Type B pancreatic cell (in vitro differentiated cells): ENCODE measurements around the gene TBC1D14. TPM values are rescaled to one million over a fixed set of nuclear protein-coding genes. Genes with fewer than 3 reads are reported as not detected.
A peak's percentile ranks its signal among the peaks of the same experiment; 100 is the strongest.

ENCODE experiments used
- DNase-seq: peaks from one replicate; pipeline ENCODE4 v3.0.0; 2021; ENCODE audit warnings: mixed read lengths; ENCODE audit not compliant: unreplicated experiment; ENCODE audit errors: extremely low spot score
- H3K27ac Mint-ChIP-seq: 2 replicates; pipeline ENCODE4 v1.8.0; 2021; ENCODE audit warnings: mild to moderate bottlenecking, mixed read lengths
- H3K27me3 Mint-ChIP-seq: 2 replicates; pipeline ENCODE4 v1.8.0; 2021; ENCODE audit warnings: mixed read lengths
- H3K36me3 Mint-ChIP-seq: 2 replicates; pipeline ENCODE4 v1.8.0; 2021; ENCODE audit warnings: mixed read lengths
- H3K4me1 Mint-ChIP-seq: one replicate; pipeline ENCODE4 v1.8.0; 2021; ENCODE audit warnings: mixed read lengths; ENCODE audit not compliant: unreplicated experiment
- H3K4me3 Mint-ChIP-seq: 2 replicates; pipeline ENCODE4 v1.8.0; 2021; ENCODE audit warnings: mild to moderate bottlenecking, mixed read lengths
- H3K9me3 Mint-ChIP-seq: 2 replicates; pipeline ENCODE4 v1.8.0; 2021; ENCODE audit warnings: mixed read lengths
- total RNA-seq: library from RNA; stranded (reverse); gene quantifications from 2 replicates; pipeline ENCODE4 v1.2.1, GENCODE V29; 2021; ENCODE audit warnings: low replicate concordance
- TF ChIP-seq, protein P1 (sequence below): fragments of 200-600 bp; sonication (generic); conservative IDR thresholded peaks from 2 replicates; pipeline ENCODE4 v1.5.0; 2021; ENCODE audit warnings: antibody characterized with exemption, mild to moderate bottlenecking

TBC1D14 gene
- total RNA-seq, 1 donor from 2014 or later = 55.9 TPM

GRCh38 chr4:6891436-6892170, 18.0 kb upstream of the TBC1D14 start:
- no peak for DNase-seq

GRCh38 chr4:6892190-6892908, 17.3 kb upstream of the TBC1D14 start:
- DNase-seq = no peak
- H3K4me1 Mint-ChIP-seq = peaks cover 22% of the 10 kb centered on the region
- H3K4me3 Mint-ChIP-seq = no peak overlapping the region
- TF ChIP-seq, protein P1, sequence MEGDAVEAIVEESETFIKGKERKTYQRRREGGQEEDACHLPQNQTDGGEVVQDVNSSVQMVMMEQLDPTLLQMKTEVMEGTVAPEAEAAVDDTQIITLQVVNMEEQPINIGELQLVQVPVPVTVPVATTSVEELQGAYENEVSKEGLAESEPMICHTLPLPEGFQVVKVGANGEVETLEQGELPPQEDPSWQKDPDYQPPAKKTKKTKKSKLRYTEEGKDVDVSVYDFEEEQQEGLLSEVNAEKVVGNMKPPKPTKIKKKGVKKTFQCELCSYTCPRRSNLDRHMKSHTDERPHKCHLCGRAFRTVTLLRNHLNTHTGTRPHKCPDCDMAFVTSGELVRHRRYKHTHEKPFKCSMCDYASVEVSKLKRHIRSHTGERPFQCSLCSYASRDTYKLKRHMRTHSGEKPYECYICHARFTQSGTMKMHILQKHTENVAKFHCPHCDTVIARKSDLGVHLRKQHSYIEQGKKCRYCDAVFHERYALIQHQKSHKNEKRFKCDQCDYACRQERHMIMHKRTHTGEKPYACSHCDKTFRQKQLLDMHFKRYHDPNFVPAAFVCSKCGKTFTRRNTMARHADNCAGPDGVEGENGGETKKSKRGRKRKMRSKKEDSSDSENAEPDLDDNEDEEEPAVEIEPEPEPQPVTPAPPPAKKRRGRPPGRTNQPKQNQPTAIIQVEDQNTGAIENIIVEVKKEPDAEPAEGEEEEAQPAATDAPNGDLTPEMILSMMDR = peak; percentile 13
- H3K27ac Mint-ChIP-seq = peak overlapping the region; percentile 47
- no peaks in the 10 kb centered on the region for H3K36me3 Mint-ChIP-seq
- no peaks in the 10 kb centered on the region for H3K27me3 Mint-ChIP-seq
- no peaks in the 10 kb centered on the region for H3K9me3 Mint-ChIP-seq

More at GRCh38 chr4:6891436-6892170, 18.0 kb upstream of the TBC1D14 start:
- no peak overlapping the region for H3K27ac Mint-ChIP-seq
- H3K27me3 Mint-ChIP-seq = no peaks in the 10 kb centered on the region
- H3K4me3 Mint-ChIP-seq = no peak overlapping the region
- no peaks in the 10 kb centered on the region for H3K36me3 Mint-ChIP-seq
- peaks cover 22% of the 10 kb centered on the region for H3K4me1 Mint-ChIP-seq
- TF ChIP-seq, protein P1 = no peak
- no peaks in the 10 kb centered on the region for H3K9me3 Mint-ChIP-seq

- DNase-seq = no peak
- H3K4me1 Mint-ChIP-seq = peaks cover 22% of the 10 kb centered on the region
- no peaks in the 10 kb centered on the region for H3K27me3 Mint-ChIP-seq
- TF ChIP-seq, protein P1 = no peak
- H3K27ac Mint-ChIP-seq = peak overlapping the region; percentile 47
- no peak overlapping the region for H3K4me3 Mint-ChIP-seq
- H3K36me3 Mint-ChIP-seq = no peaks in the 10 kb centered on the region
- H3K9me3 Mint-ChIP-seq = no peaks in the 10 kb centered on the region
Measured at GRCh38 chr4:6892909-6893202, 16.8 kb upstream of the TBC1D14 start.

DNA sequence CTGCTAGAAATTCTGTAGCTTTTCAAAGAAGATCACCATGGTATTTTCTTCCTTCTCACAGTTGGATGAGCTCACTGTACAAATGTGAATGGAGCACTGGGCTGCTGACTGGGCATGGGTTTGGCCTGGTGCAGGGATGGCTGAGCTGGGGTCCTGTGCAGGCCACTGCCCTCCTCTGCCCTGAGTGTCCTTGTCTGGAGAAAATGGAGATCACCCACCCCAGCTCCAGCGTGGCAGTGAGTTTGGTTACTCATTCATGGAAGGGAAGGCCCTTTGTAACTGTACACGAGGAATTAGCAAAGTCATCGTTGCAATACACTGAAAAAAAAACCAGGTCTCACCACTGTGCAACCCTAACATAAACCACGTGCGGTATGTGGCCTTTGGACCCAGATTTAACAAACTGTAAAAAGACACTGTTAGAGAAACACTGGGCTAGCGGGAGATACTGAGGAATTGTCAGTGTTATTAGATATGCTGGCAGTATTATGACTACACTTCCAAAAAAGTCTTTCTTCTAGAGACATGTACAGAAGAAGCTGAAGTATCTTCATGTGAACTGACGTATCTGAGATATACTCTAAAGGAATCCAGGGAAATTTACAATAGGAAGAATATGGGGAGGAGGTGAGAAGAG, 16.1 kb upstream of the TBC1D14 start:
- TF ChIP-seq, protein P1 = no peak
- DNase-seq = no peak
- peaks cover 22% of the 10 kb centered on the region for H3K4me1 Mint-ChIP-seq
- H3K27ac Mint-ChIP-seq = peak overlapping the region; percentile 91
- no peaks in the 10 kb centered on the region for H3K36me3 Mint-ChIP-seq
- no peaks in the 10 kb centered on the region for H3K27me3 Mint-ChIP-seq
- peak overlapping the region; percentile 58 for H3K4me3 Mint-ChIP-seq
- no peaks in the 10 kb centered on the region for H3K9me3 Mint-ChIP-seq

GRCh38 chr4:6894086-6894478, 15.5 kb upstream of the TBC1D14 start:
- Mint-ChIP-seq H3K36me3 (no peaks in the 10 kb centered on the region), H3K9me3 (no peaks in the 10 kb centered on the region), H3K4me3 (no peak overlapping the region), H3K27me3 (no peaks in the 10 kb centered on the region), H3K4me1 (peaks cover 22% of the 10 kb centered on the region), H3K27ac (peak overlapping the region; percentile 91)
- TF ChIP-seq, protein P1 = no peak
- no peak for DNase-seq
